Adrenal gland (tissue), 12 donors: ENCODE results near the gene BEST4. TPM values are rescaled to one million over a fixed set of nuclear protein-coding genes. Genes with fewer than 3 reads are reported as not detected.
"Not testable (repeated sequence)": the region's sequence is repeated elsewhere in the genome, so short reads cannot be mapped to it uniquely, and the experiment has no call there.

Experiments
- DNase-seq, 7 donors: peaks; one replicate each; pipeline ENCODE4 v3.0.0-alpha.2; 2019 to 2020
- H3K27ac ChIP-seq, 5 donors: fragments of 200-600 bp; sonication (generic) in 4 of 5; 1 replicate in 3 of 5; 2 replicates in 2 of 5; pipeline versions ENCODE4 v1.5.1 to v1.8.0; 2016 to 2020; ENCODE audit warnings: mild to moderate bottlenecking in 1 of 5
- H3K27me3 ChIP-seq: fragments of 200-600 bp; 2 replicates; pipeline ENCODE4 v1.8.0; 2021
- H3K36me3 ChIP-seq, 2 donors: fragments of 200-600 bp; replicated peaks in 1 of 2; 1 replicate in 1 of 2; 2 replicates in 1 of 2; pipeline versions ENCODE4 v1.5.1 to v1.8.0; 2018 to 2022
- H3K4me1 ChIP-seq, 2 donors: fragments of 200-600 bp; replicated peaks in 1 of 2; 1 replicate in 1 of 2; 2 replicates in 1 of 2; pipeline versions ENCODE4 v1.5.1 to v1.8.0; 2018 to 2021
- H3K4me3 ChIP-seq, 4 donors: fragments of 200-600 bp; sonication (generic) in 3 of 4; one replicate each; pipeline ENCODE4 v1.5.1; 2016 to 2018
- H3K9me3 ChIP-seq, 3 donors: fragments of 200-600 bp; sonication (generic) in 1 of 3; replicated peaks in 1 of 3; 1 replicate in 2 of 3; 2 replicates in 1 of 3; pipeline versions ENCODE4 v1.5.1 to v1.8.0; 2016 to 2021
- CTCF ChIP-seq, 6 experiments: fragments of 450-650 bp in 4 of 6; fragments of 200-600 bp in 2 of 6; sonication (generic) in 1 of 6; IDR thresholded peaks; 1 replicate in 5 of 6; 2 replicates in 1 of 6; pipeline versions ENCODE4 v1.5.1 to v1.8.0; 2016 to 2021; ENCODE audit warnings: antibody characterized with exemption in 6 of 6, mild to moderate bottlenecking in 2 of 6, moderate library complexity in 1 of 6
- POLR2A ChIP-seq, 2 donors: fragments of 450-650 bp; IDR thresholded peaks; one replicate each; pipeline ENCODE4 v1.6.1; 2017; ENCODE audit warnings: antibody characterized with exemption in 2 of 2, mild to moderate bottlenecking in 2 of 2, moderate library complexity in 1 of 2
- WGBS, 4 donors: extraction: QIAGEN DNeasy Blood & Tissue Kit in 2 of 4; methylation state at CpG; one replicate each; pipeline versions ENCODE4 v1.1.5 to v1.1.7; 2013 to 2017; 5-methylcytosine and 5-hydroxymethylcytosine counted together
- intact Hi-C, 2 donors: fragments of 100-400 bp; cut with DNase I; formaldehyde crosslinking; loops; one replicate each; pipeline versions ENCODE4 v1.14.1 to v1.15.0; 2022 to 2023
- polyA plus RNA-seq, 3 donors: library from polyadenylated mRNA; stranded (reverse); fragments of 200-250 nt in 2 of 3; fragments of 350-450 nt in 1 of 3; fragmentation: Illumina TruSeq in 1 of 3; extraction: RNeasy Lipid Tissue Mini Kit (QIAGEN cat#74804) in 1 of 3; gene quantifications; one replicate each; pipeline ENCODE4 v1.2.3, GENCODE V29; 2013 to 2014
- total RNA-seq, 9 donors: library from RNA; depleted of rRNA in 4 of 9; stranded (reverse); fragments of >200 nt in 4 of 9; fragments of 120-200 nt in 1 of 9; fragmentation: NEBNext Ultra II Directional in 1 of 9; extraction: Animal tissue kit (Norgen Biotek cat#: 25700) in 1 of 9; gene quantifications; one replicate each; pipeline versions ENCODE4 v1.1.0 to v1.2.4, GENCODE V29; 2013 to 2023
- donor health status: healthy with polysubstance abuse.
- donor health status: Bipolar disorder and iron deficiency.
- donor health status: DM: yes; HTN: yes; CAD: no.
- donor health status: DM: no; HTN: no; CAD: no.
- donor health status: DM: no; HTN: no; CAD: no.
- donor health status: DM: yes; HTN: yes; CAD: no.

BEST4 gene
- total and polyA plus RNA-seq, 12 donors = 0.09 to 6.2 (median 0.68) TPM; not detected in 1

DNA sequence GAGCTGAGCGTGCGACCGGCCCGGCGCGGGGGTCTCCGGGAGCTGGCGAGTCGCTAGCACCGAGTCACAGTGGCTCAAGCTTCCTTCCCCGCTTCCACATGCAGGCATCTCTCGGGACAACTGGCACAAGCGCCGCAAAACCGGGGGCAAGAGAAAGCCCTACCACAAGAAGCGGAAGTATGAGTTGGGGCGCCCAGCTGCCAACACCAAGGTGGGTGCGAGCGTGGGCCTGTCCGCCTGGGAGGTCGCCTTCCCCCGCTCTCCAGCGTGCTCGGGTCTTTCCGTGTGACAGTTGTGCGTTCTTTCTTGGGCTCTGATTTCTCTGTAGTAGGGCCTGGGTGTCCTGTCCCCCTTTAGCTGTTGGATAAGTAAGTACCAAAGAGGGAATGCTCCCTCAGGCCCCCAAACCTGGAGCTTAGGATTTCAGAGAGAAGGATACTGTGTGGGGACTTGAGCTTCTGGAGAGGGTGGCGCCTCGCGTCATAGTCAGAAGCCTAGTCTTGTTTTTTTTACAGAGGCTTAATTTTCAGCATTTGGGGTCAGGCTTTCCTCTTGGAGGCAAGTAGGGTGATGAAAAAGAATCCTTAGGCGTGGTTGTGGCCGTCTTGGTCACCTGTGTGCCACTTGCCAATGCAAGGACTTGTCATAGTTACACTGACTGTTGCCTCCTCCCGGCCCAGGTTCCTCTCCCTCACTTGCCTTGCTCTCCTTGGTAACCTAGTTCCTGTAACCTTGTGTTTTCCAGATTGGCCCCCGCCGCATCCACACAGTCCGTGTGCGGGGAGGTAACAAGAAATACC lies 11.8 kb downstream of the BEST4 start:
- DNase-seq = peak in 4 of 7 donors; percentile 46 to 70 (median 56)
- WGBS, 4 donors = 2 to 7% (median 4%) methylated on average over 9 to 36 of the region's 36 CpGs
- intact Hi-C loops = loop anchor here in 1 of 2 donors (5.0 kb wide), 1 partner anchor 34 kb away; no protein-coding TSS in a partner anchor

DNA sequence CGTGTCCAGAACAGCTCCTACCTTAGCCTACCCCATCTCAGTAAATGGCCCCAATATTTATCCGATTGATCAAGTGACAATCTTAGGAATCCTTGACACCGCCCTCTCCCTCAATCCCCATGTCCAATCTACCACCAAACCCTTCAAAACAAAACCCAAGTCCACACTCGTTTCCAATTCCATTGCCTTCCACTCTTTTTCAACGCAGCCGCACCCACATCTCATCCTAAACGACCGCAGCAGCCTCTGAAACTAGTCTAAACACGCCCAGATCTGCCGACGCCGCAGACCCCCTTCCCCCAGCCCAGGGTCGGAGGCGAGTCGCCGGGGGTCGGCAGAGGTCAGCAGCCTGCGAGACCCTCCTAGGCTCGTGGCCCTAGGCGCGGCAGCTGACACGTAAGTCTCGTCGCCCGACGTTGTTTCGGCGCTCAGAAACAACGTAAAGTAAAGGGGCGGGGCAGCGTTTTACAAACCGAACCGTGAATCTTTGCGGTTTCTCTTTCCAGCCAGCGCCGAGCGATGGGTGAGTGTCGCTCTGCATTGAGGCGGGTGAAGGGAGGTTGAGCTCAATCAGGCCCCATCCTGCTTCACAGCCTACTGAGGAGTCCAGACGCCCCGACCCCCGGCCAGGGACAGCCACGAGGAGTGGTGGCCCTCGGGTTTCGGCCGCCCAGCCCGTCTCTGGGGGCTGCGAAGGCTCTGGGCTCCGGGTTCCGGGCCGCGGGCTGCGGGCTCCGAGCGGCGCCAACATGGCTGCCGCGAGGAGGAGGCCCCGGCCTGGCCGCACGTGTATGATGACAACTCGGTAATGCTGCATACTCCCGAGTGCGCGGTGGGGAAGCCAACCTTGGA lies 12.7 kb downstream of the BEST4 start, which contains the start of gene RPS8:
Gene RPS8, plus strand, starts transcription at position 463 of the 852 bp plus-strand sequence. Its CDS starts 57 bp downstream, at position 520.
- no peak for TF ChIP-seq CTCF (IDR thresholded peaks at IDR 0.05)
- TF ChIP-seq POLR2A (IDR thresholded peaks at IDR 0.05) = peak; percentile 91 to 97
- intact Hi-C loops = loop anchor here in 1 of 2 donors (5.0 kb wide), 1 partner anchor 33 kb away; no protein-coding TSS in a partner anchor
- peak; percentile 91 to 98 (median 94) for DNase-seq
- 0 to 1% (median 1%) methylated on average over 27 to 65 of the region's 65 CpGs for WGBS, 4 donors
- Histone ChIP-seq H3K36me3 (peaks cover 0 to 36% of the 10 kb centered on the region in 2 donors), H3K27me3 (no peaks in the 10 kb centered on the region), H3K9me3 (no peaks in the 10 kb centered on the region), H3K4me1 (peaks cover 21 to 33% of the 10 kb centered on the region in 2 donors), H3K4me3 (peak within 1 kb of the TSS; percentile 13 to 97 (median 80)), H3K27ac (peak within 1 kb of the TSS; percentile 94 to 99 (median 97))

More for the DNA sequence above, 11.8 kb downstream of the BEST4 start:
- no peaks in the 10 kb centered on the region for H3K27me3 ChIP-seq
- peaks cover 21 to 33% of the 10 kb centered on the region in 2 donors for H3K4me1 ChIP-seq
- peak overlapping the region; percentile 13 to 97 (median 80) for H3K4me3 ChIP-seq
- H3K36me3 ChIP-seq = peaks cover 0 to 44% of the 10 kb centered on the region in 2 donors
- H3K9me3 ChIP-seq = no peaks in the 10 kb centered on the region
- TF ChIP-seq POLR2A (IDR thresholded peaks at IDR 0.05) (peak in 1 of 2 donors; percentile 20), CTCF (IDR thresholded peaks at IDR 0.05) (no peak)
- peak overlapping the region; percentile 94 to 99 (median 97) for H3K27ac ChIP-seq

DNA sequence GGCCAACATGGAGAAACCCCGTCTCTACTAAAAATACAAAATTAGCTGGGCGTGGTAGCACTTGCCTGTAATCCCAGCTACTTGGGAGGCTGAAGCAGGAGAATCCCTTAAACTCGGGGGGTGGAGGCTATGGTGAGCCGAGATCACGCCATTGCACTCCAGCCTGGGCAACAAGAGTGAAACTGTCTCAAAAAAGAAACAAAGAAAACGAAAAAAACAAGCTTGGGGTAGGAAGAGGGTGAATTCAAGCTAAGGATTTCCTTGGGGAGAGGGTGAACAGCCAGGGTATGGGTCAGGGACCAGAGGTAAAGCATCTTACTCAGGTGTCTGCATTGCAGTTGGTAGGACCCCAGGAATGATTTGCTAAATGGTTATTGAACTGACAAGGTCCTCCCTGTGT lies 21.5 kb downstream of the BEST4 start:
- 92 to 95% (median 93%) methylated on average over 6 of the region's 6 CpGs for WGBS, 4 donors
- H3K4me1 ChIP-seq, H3K27me3 ChIP-seq, H3K27ac ChIP-seq, H3K9me3 ChIP-seq, intact Hi-C loops, DNase-seq, H3K36me3 ChIP-seq, H3K4me3 ChIP-seq: not testable (repeated sequence)

GRCh38 chr1:44760876-44761275 lies 27.1 kb downstream of the BEST4 start:
- H3K4me3 ChIP-seq = no peak overlapping the region
- H3K36me3 ChIP-seq = no peaks in the 10 kb centered on the region
- H3K9me3 ChIP-seq = no peaks in the 10 kb centered on the region
- no peaks in the 10 kb centered on the region for H3K4me1 ChIP-seq
- no peak for DNase-seq
- no peak for TF ChIP-seq CTCF (IDR thresholded peaks at IDR 0.05)
- no peak for TF ChIP-seq POLR2A (IDR thresholded peaks at IDR 0.05)
- H3K27me3 ChIP-seq = no peaks in the 10 kb centered on the region
- no peak overlapping the region for H3K27ac ChIP-seq
- 71 to 79% (median 74%) methylated on average over 3 of the region's 3 CpGs for WGBS, 4 donors
- intact Hi-C loops = no loop called here
